GM18951 (cell line): ENCODE measurements around the gene MYL3.
"Not testable (repeated sequence)": the region's sequence is repeated elsewhere in the genome, so short reads cannot be mapped to it uniquely, and the experiment has no call there.

Source experiments
- POLR2A ChIP-seq: IDR thresholded peaks from 4 replicates; pipeline ENCODE4 v1.6.1; 2011; ENCODE audit warnings: mild to moderate bottlenecking; ENCODE audit not compliant: insufficient read length, insufficient read depth; ENCODE audit errors: extremely low read depth
- in situ Hi-C: fragments of 300-500 bp; cut with MboI; formaldehyde crosslinking; loops from one replicate; pipeline ENCODE4 v1.12.0; 2022; ENCODE audit warnings: low sequenced_read_pairs, mixed read lengths, inconsistent platforms; ENCODE audit not compliant: unreplicated experiment

The MYL3 gene

GRCh38 chr3:46845397-46845859 lies 17.8 kb downstream of the MYL3 start:
- TF ChIP-seq POLR2A = no peak
- in situ Hi-C loops = no loop called here

GRCh38 chr3:46844881-46845312 lies 18.3 kb downstream of the MYL3 start:
- TF ChIP-seq POLR2A = no peak
- in situ Hi-C loops = no loop called here

GRCh38 chr3:46844397-46844796 lies 18.8 kb downstream of the MYL3 start:
- in situ Hi-C loops = no loop called here
- TF ChIP-seq POLR2A = no peak

- in situ Hi-C loops = no loop called here
- TF ChIP-seq POLR2A = no peak
These were observed 19.7 kb downstream of the MYL3 start for GRCh38 chr3:46843508-46843907.

- in situ Hi-C loops = no loop called here
- TF ChIP-seq POLR2A = no peak
These were observed 22.8 kb downstream of the MYL3 start for GRCh38 chr3:46840491-46840890.

GRCh38 chr3:46838301-46838700 lies 24.9 kb downstream of the MYL3 start:
- in situ Hi-C loops = no loop called here

GRCh38 chr3:46835491-46835890 lies 27.8 kb downstream of the MYL3 start:
- no peak for TF ChIP-seq POLR2A
- in situ Hi-C loops = no loop called here

More at GRCh38 chr3:46838301-46838700, 24.9 kb downstream of the MYL3 start:
- TF ChIP-seq POLR2A = no peak

GRCh38 chr3:46835054-46835453 lies 28.2 kb downstream of the MYL3 start:
- in situ Hi-C loops = no loop called here
- no peak for TF ChIP-seq POLR2A

- no peak for TF ChIP-seq POLR2A
- in situ Hi-C loops = no loop called here
These were observed 29.6 kb downstream of the MYL3 start for GRCh38 chr3:46833346-46834300.

GRCh38 chr3:46831841-46832240 lies 31.4 kb downstream of the MYL3 start:
- in situ Hi-C loops = no loop called here
- TF ChIP-seq POLR2A = no peak

- no peak for TF ChIP-seq POLR2A
- in situ Hi-C loops = no loop called here
These were observed 31.9 kb downstream of the MYL3 start for GRCh38 chr3:46831316-46831715.

GRCh38 chr3:46830801-46831200 lies 32.4 kb downstream of the MYL3 start:
- no peak for TF ChIP-seq POLR2A
- in situ Hi-C loops = no loop called here

- in situ Hi-C loops = no loop called here
- TF ChIP-seq POLR2A = no peak
These were observed 33.5 kb downstream of the MYL3 start for GRCh38 chr3:46829699-46830208.

- in situ Hi-C loops = no loop called here
- no peak for TF ChIP-seq POLR2A
These were observed 37.8 kb downstream of the MYL3 start for GRCh38 chr3:46825450-46825849.

GRCh38 chr3:46824211-46824970 lies 38.9 kb downstream of the MYL3 start:
- no peak for TF ChIP-seq POLR2A
- in situ Hi-C loops = no loop called here

- in situ Hi-C loops = not testable (repeated sequence)
These were observed 39.9 kb downstream of the MYL3 start for GRCh38 chr3:46823314-46823713.
